RWPE2 (cell line): ENCODE data around the gene GDPD5.
"Not testable (repeated sequence)": the region's sequence is repeated elsewhere in the genome, so short reads cannot be mapped to it uniquely, and the experiment has no call there.

ENCODE experiments used
- ATAC-seq: fragments of 200-7000 bp; cut with Tn5 transposase; 3 replicates; pipeline ENCODE4 v1.9.1; 2021; ENCODE audit warnings: low read depth
- DNase-seq: peaks from one replicate; pipeline ENCODE4 v3.0.0-alpha.2; 2020; ENCODE audit warnings: low spot score
- H3K27ac ChIP-seq: fragments of 450-650 bp; 2 replicates; pipeline ENCODE4 v1.5.1; 2017; ENCODE audit warnings: mild to moderate bottlenecking; ENCODE audit not compliant: poor library complexity, severe bottlenecking
- H3K27me3 ChIP-seq: fragments of 250-450 bp; sonication (Bioruptor Pico); 2 replicates; pipeline ENCODE4 v1.5.1; 2021; ENCODE audit warnings: mild to moderate bottlenecking, moderate library complexity; ENCODE audit not compliant: insufficient read depth, poor library complexity, severe bottlenecking
- H3K36me3 ChIP-seq: fragments of 250-450 bp; sonication (Bioruptor Pico); 2 replicates; pipeline ENCODE4 v1.5.1; 2020; ENCODE audit warnings: low read depth, mild to moderate bottlenecking, moderate library complexity
- H3K4me1 ChIP-seq: fragments of 250-450 bp; sonication (Bioruptor Pico); 2 replicates; pipeline ENCODE4 v1.5.1; 2021; ENCODE audit warnings: mild to moderate bottlenecking, moderate library complexity; ENCODE audit not compliant: insufficient read depth, poor library complexity, severe bottlenecking
- H3K4me3 ChIP-seq: fragments of 250-450 bp; sonication (Bioruptor Pico); 2 replicates; pipeline ENCODE4 v1.5.1; 2021; ENCODE audit warnings: mild to moderate bottlenecking, moderate library complexity; ENCODE audit not compliant: severe bottlenecking
- H3K9me3 ChIP-seq: fragments of 250-450 bp; sonication (Bioruptor Pico); 2 replicates; pipeline ENCODE4 v1.5.1; 2021; ENCODE audit warnings: mild to moderate bottlenecking, moderate library complexity; ENCODE audit not compliant: severe bottlenecking
- TF ChIP-seq, protein P1 (sequence below): fragments of 450-650 bp; IDR thresholded peaks from one replicate; pipeline ENCODE4 v1.5.1; 2017; ENCODE audit warnings: mild to moderate bottlenecking, moderate library complexity; ENCODE audit not compliant: poor library complexity, severe bottlenecking

Gene GDPD5

DNA sequence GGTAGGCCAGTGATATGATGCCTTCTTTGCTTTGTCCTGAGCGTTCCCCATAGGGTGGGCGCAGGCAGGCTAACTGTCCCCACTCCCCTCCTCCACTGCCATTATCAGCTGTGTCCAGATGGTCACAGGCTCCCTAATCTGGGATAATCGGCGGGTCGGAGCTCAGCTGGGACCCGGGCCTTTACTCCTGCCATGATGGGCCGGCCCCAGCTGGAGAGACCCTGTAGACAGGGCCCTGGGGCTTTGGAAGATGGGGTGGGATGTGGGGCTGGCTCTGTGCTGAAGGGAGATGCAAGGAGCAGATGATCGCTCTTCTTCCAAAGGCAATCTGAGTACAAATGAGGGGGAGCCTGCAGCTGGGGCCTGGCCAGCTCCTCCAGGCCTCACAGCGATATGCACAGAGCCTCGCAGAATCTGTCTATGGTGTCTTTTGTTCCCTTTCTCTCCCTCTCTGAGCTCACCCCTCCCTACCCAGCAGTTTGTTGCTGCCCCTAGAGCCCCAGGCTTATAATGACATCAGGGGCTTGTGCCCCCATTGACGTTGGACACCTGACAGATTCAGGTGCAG lies 104.6 kb downstream of the GDPD5 start:
- Histone ChIP-seq H3K4me1 (peaks cover 26% of the 10 kb centered on the region), H3K27me3 (no peaks in the 10 kb centered on the region), H3K9me3 (no peaks in the 10 kb centered on the region), H3K4me3 (no peak overlapping the region), H3K27ac (peak overlapping the region; percentile 92), H3K36me3 (peaks cover 30% of the 10 kb centered on the region)
- ATAC-seq (no peak), DNase-seq (no peak)
- TF ChIP-seq, protein P1, sequence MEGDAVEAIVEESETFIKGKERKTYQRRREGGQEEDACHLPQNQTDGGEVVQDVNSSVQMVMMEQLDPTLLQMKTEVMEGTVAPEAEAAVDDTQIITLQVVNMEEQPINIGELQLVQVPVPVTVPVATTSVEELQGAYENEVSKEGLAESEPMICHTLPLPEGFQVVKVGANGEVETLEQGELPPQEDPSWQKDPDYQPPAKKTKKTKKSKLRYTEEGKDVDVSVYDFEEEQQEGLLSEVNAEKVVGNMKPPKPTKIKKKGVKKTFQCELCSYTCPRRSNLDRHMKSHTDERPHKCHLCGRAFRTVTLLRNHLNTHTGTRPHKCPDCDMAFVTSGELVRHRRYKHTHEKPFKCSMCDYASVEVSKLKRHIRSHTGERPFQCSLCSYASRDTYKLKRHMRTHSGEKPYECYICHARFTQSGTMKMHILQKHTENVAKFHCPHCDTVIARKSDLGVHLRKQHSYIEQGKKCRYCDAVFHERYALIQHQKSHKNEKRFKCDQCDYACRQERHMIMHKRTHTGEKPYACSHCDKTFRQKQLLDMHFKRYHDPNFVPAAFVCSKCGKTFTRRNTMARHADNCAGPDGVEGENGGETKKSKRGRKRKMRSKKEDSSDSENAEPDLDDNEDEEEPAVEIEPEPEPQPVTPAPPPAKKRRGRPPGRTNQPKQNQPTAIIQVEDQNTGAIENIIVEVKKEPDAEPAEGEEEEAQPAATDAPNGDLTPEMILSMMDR = no peak

DNA sequence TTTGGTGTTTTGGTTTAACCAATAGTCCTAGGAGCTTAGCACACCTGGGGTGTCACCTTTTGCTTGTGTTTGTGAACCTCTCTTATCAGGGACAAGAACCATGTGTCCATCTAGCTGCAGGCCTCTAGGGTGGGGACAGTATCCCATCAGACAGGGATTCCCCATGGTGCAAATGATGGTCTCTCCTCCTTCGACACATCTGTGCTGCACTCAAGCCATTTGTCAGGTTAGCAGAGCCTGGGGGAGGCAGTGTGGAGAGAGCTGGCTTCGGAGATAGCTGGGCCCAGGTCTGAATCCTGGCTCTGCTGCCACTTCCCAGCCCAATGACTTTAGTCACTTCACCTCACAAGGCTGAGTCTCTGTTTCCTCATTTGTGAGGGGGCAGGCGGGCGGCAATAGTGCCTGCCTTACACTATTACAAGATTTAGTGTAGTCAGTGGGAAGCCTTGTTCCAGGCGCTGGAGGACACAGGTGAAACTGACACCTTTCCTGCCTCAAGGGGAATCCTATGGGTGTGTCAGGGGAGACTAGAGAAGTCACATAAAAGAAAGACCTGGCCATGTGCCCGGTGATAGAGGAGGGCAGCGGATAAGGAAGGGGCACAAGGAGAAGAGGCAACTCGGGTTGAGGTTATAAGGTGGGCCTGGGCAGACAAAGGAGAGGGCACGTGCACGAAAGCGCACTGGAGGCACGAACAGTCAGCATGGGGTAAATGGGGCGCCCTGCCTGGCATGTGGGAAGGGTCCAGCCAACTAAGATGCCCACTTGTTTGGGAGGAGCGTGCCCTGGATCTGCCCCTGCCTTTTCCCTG lies 105.3 kb downstream of the GDPD5 start:
- TF ChIP-seq, protein P1 = no peak
- no peak for ATAC-seq
- Histone ChIP-seq H3K4me1 (peaks cover 26% of the 10 kb centered on the region), H3K9me3 (no peaks in the 10 kb centered on the region), H3K27me3 (no peaks in the 10 kb centered on the region), H3K27ac (peak overlapping the region; percentile 92), H3K4me3 (no peak overlapping the region), H3K36me3 (peaks cover 30% of the 10 kb centered on the region)
- DNase-seq = no peak

DNA sequence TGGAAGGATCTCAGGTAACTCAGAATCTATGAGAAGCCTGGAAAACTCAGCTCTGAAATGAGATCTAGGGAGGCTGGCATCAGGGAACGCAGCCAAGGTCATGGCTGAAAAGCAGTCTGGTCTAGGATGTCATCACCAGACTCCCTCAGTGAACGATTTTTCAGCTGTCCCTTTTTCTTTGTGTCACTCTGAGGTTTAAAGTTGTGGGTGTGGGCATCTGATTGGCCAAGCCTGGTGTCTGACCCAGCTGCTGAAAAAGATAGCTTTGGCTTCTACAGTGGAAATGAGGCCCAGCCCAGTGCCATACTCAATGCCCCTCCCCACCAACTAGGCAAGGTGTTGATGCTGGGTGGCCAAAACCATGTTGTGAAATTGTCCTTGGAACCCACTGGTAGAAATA lies 111.9 kb downstream of the GDPD5 start:
- TF ChIP-seq, protein P1 = no peak
- Histone ChIP-seq H3K36me3 (peaks cover 46% of the 10 kb centered on the region), H3K27ac (no peak overlapping the region), H3K4me1 (peaks cover 11% of the 10 kb centered on the region), H3K9me3 (no peaks in the 10 kb centered on the region), H3K4me3 (no peak overlapping the region), H3K27me3 (no peaks in the 10 kb centered on the region)
- DNase-seq (no peak), ATAC-seq (no peak)

DNA sequence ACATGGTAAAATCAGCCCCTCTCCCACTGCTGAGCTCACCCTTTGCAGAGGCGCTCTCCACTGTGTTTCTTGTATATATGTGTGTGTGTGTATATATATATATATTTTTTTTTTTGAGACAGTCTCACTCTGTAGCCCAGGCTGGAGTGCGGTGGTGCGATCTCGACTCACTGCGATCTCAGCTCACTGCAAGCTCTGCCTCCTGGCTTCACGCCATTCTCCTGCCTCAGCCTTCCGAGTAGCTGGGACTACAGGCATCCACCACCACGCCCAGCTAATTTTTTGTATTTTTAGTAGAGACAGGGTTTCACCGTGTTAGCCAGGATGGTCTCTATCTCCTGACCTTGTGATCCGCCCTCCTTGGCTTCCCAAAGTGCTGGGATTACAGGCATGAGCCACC lies 112.6 kb downstream of the GDPD5 start:
- not testable (repeated sequence) for ATAC-seq, H3K4me1 ChIP-seq, DNase-seq, H3K27me3 ChIP-seq, H3K27ac ChIP-seq, H3K9me3 ChIP-seq, H3K4me3 ChIP-seq
- peaks cover 50% of the 10 kb centered on the region for H3K36me3 ChIP-seq

DNA sequence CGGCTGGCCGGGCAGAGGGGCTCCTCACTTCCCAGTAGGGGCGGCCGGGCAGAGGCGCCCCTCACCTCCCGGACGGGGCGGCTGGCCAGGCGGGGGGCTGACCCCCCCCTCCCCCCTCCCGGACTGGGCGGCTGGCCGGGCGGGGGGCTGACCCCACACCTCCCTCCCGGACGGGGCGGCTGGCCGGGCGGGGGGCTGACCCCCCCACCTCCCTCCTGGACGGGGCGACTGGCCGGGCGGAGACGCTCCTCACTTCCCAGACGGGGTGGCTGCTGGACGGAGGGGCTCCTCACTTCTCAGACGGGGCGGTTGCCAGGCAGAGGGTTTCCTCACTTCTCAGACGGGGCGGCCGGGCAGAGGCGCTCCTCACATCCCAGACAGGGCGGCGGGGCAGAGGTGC lies 115.8 kb downstream of the GDPD5 start:
- H3K4me3 ChIP-seq, H3K9me3 ChIP-seq, H3K27ac ChIP-seq, ATAC-seq, DNase-seq, H3K4me1 ChIP-seq, H3K27me3 ChIP-seq: not testable (repeated sequence)
- H3K36me3 ChIP-seq = peaks cover 71% of the 10 kb centered on the region

DNA sequence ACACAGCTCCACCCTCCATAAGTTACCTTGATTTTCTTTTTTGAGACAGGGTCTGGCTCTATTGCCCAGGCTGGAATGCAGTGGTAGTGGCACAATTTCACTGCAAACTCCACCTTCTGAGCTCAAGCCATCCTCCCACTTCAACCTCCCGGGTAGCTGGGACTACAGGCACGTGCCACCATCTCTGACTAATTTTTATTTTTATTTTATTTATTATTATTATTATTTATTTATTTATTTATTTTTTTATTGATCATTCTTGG lies 116.9 kb downstream of the GDPD5 start:
- Histone ChIP-seq H3K27ac (no peak overlapping the region), H3K27me3 (no peaks in the 10 kb centered on the region), H3K36me3 (peaks cover 78% of the 10 kb centered on the region), H3K4me3 (no peak overlapping the region), H3K9me3 (no peaks in the 10 kb centered on the region), H3K4me1 (no peaks in the 10 kb centered on the region)
- no peak; the same call in 2 of the 3 replicates for ATAC-seq
- TF ChIP-seq, protein P1 = no peak
- no peak for DNase-seq
